ENCODE measurements around the gene STK38.

Gene STK38

GRCh38 chr6:36533321-36533720 lies 14.0 kb downstream of the STK38 start:
- H3K4me2 ChIP-seq (ENCODE audit: low read depth, low read length), result no peak overlapping the region
- no peaks in the 10 kb centered on the region for H3K9me3 ChIP-seq (replicated peaks; ENCODE audit: insufficient read depth, low read length)
- H3K4me3 ChIP-seq (ENCODE audit: low read length), result no peak overlapping the region
- no peaks in the 10 kb centered on the region for H3K36me3 ChIP-seq (replicated peaks; ENCODE audit: insufficient read depth, low read length)
- H3K9me2 ChIP-seq (replicated peaks; ENCODE audit: insufficient read depth, low read length), result no peaks in the 10 kb centered on the region
- H2AFZ ChIP-seq (ENCODE audit: low read length), result no peak overlapping the region
- H3K4me1 ChIP-seq (ENCODE audit: low read length), result 0 out of 2 replicates have a peak, but pooled peaks cover 3% of the 10 kb centered on the region
- H4K20me1 ChIP-seq (ENCODE audit: insufficient read depth, low read length), result no peaks in the 10 kb centered on the region
- H3K79me2 ChIP-seq (ENCODE audit: low read length), result peaks cover 43% of the 10 kb centered on the region
- no peaks in the 10 kb centered on the region for H3F3A ChIP-seq (ENCODE audit: insufficient read depth, low read length)
- TF ChIP-seq EZH2 (optimal IDR thresholded peaks at IDR 0.05; ENCODE audit: low read depth, low read length), result no peak
- TF ChIP-seq, protein P1, sequence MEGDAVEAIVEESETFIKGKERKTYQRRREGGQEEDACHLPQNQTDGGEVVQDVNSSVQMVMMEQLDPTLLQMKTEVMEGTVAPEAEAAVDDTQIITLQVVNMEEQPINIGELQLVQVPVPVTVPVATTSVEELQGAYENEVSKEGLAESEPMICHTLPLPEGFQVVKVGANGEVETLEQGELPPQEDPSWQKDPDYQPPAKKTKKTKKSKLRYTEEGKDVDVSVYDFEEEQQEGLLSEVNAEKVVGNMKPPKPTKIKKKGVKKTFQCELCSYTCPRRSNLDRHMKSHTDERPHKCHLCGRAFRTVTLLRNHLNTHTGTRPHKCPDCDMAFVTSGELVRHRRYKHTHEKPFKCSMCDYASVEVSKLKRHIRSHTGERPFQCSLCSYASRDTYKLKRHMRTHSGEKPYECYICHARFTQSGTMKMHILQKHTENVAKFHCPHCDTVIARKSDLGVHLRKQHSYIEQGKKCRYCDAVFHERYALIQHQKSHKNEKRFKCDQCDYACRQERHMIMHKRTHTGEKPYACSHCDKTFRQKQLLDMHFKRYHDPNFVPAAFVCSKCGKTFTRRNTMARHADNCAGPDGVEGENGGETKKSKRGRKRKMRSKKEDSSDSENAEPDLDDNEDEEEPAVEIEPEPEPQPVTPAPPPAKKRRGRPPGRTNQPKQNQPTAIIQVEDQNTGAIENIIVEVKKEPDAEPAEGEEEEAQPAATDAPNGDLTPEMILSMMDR (IDR thresholded peaks at IDR 0.05; ENCODE audit: low read length), result no peak
- TF ChIP-seq EZH2phosphoT487 (IDR thresholded peaks at IDR 0.05; ENCODE audit: low read length), result no peak
- H3K27me3 ChIP-seq (replicated peaks; ENCODE audit: insufficient read depth, low read length), result no peaks in the 10 kb centered on the region
- H3K27ac ChIP-seq (ENCODE audit: low read length), result no peak overlapping the region
- no peak overlapping the region for H3K9ac ChIP-seq (ENCODE audit: low read length)
- no peak for DNase-seq

DNA sequence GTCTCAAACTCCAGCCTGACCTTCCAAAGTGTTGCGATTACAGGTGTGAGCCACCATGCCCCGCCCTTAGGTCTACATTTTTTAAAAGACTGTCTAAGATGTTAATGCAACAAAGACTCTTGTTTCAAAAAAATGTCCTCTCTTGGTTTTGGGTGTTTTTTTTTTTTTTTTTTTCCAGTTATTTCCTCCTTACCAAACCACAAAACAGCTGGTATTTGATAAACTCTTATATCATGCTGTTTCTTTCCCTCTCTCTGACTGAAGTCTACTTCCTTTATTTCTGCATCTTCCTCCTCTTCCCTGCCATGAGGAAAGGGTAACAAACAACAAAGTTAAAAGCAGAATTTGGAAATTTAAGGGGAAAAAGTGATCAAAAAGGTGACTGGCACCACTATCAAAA lies 21.2 kb downstream of the STK38 start:
- Histone ChIP-seq H2AFZ (ENCODE audit: low read length) (no peak overlapping the region), H3K4me1 (ENCODE audit: low read length) (no peaks in the 10 kb centered on the region), H3K27me3 (replicated peaks; ENCODE audit: insufficient read depth, low read length) (no peaks in the 10 kb centered on the region), H3F3A (ENCODE audit: insufficient read depth, low read length) (no peaks in the 10 kb centered on the region), H3K9me2 (replicated peaks; ENCODE audit: insufficient read depth, low read length) (no peaks in the 10 kb centered on the region), H3K36me3 (replicated peaks; ENCODE audit: insufficient read depth, low read length) (peaks cover 3% of the 10 kb centered on the region; the same call in 1 of the 2 replicates), H4K20me1 (ENCODE audit: insufficient read depth, low read length) (no peaks in the 10 kb centered on the region), H3K4me2 (ENCODE audit: low read depth, low read length) (no peak overlapping the region), H3K27ac (ENCODE audit: low read length) (no peak overlapping the region), H3K9ac (ENCODE audit: low read length) (no peak overlapping the region), H3K9me3 (replicated peaks; ENCODE audit: insufficient read depth, low read length) (no peaks in the 10 kb centered on the region), H3K79me2 (ENCODE audit: low read length) (peaks cover 5% of the 10 kb centered on the region; the same call in 1 of the 2 replicates), H3K4me3 (ENCODE audit: low read length) (no peak overlapping the region)
- DNase-seq, result no peak
- no peak for TF ChIP-seq EZH2 (optimal IDR thresholded peaks at IDR 0.05; ENCODE audit: low read depth, low read length)
- TF ChIP-seq, protein P1 (IDR thresholded peaks at IDR 0.05; ENCODE audit: low read length), result no peak
- TF ChIP-seq EZH2phosphoT487 (IDR thresholded peaks at IDR 0.05; ENCODE audit: low read length), result no peak

DNA sequence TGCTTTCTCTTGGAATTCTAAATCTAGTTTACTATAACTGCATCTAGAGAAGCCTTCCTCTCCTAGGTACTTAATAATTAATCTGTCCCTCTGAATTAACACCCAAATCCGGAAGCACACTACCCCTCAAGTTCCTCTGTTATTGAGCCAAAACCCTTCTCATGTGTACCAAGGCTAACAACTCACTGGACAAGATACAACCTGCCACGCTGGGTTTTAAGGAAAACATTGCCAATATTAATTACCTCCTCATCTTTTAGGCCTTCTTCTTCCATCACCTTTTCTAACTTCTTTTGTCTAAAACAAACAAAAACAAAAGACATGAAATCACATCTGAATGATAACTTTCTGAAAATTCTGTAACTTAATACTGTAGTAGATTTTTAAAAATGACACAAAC lies 21.9 kb downstream of the STK38 start:
- Histone ChIP-seq H4K20me1 (ENCODE audit: insufficient read depth, low read length) (no peaks in the 10 kb centered on the region), H2AFZ (ENCODE audit: low read length) (no peak overlapping the region), H3K4me1 (ENCODE audit: low read length) (0 out of 2 replicates have a peak, but pooled peaks cover 4% of the 10 kb centered on the region), H3K36me3 (replicated peaks; ENCODE audit: insufficient read depth, low read length) (peaks cover 5% of the 10 kb centered on the region; the same call in 1 of the 2 replicates), H3K4me2 (ENCODE audit: low read depth, low read length) (no peak overlapping the region), H3K79me2 (ENCODE audit: low read length) (0 out of 2 replicates have a peak, but pooled peaks cover 3% of the 10 kb centered on the region), H3K9me2 (replicated peaks; ENCODE audit: insufficient read depth, low read length) (no peaks in the 10 kb centered on the region), H3K9ac (ENCODE audit: low read length) (no peak overlapping the region), H3K9me3 (replicated peaks; ENCODE audit: insufficient read depth, low read length) (no peaks in the 10 kb centered on the region), H3K27ac (ENCODE audit: low read length) (no peak overlapping the region), H3K27me3 (replicated peaks; ENCODE audit: insufficient read depth, low read length) (no peaks in the 10 kb centered on the region), H3K4me3 (ENCODE audit: low read length) (no peak overlapping the region), H3F3A (ENCODE audit: insufficient read depth, low read length) (no peaks in the 10 kb centered on the region)
- no peak for DNase-seq
- TF ChIP-seq EZH2phosphoT487 (IDR thresholded peaks at IDR 0.05; ENCODE audit: low read length) (no peak), EZH2 (optimal IDR thresholded peaks at IDR 0.05; ENCODE audit: low read depth, low read length) (no peak)
- TF ChIP-seq, protein P1 (IDR thresholded peaks at IDR 0.05; ENCODE audit: low read length), result no peak
